Eye (tissue), 1 donor: ENCODE results near the gene TSR1.

Source experiments
- DNase-seq: peaks from one replicate; pipeline ENCODE4 v3.0.0-alpha.2; 2015

The TSR1 gene

GRCh38 chr17:2336215-2336851, at the start of gene TSR1:
TSS of gene TSR1 (minus strand) at chr17:2336457. CDS start at chr17:2336427, 30 bp downstream.
- DNase-seq = peak; percentile 96

GRCh38 chr17:2385240-2386210, 49.3 kb upstream of the TSR1 start:
- DNase-seq = no peak

GRCh38 chr17:2384439-2385127, 48.3 kb upstream of the TSR1 start:
- no peak for DNase-seq

GRCh38 chr17:2383628-2384167, 47.4 kb upstream of the TSR1 start:
- DNase-seq = no peak

GRCh38 chr17:2380950-2381649, 44.8 kb upstream of the TSR1 start:
- no peak for DNase-seq

- DNase-seq = no peak
These were observed 44.1 kb upstream of the TSR1 start for GRCh38 chr17:2380226-2380922.

GRCh38 chr17:2379489-2380225, 43.4 kb upstream of the TSR1 start:
- DNase-seq = no peak

- DNase-seq = no peak
These were observed 42.6 kb upstream of the TSR1 start for GRCh38 chr17:2378905-2379304.

- no peak for DNase-seq
These were observed 41.4 kb upstream of the TSR1 start for GRCh38 chr17:2377659-2378058.

GRCh38 chr17:2376107-2376506, 39.9 kb upstream of the TSR1 start:
- DNase-seq = no peak

GRCh38 chr17:2375406-2375805, 39.1 kb upstream of the TSR1 start:
- no peak for DNase-seq

GRCh38 chr17:2374549-2375285, 38.5 kb upstream of the TSR1 start:
- DNase-seq = no peak

- DNase-seq = no peak
These were observed 36.9 kb upstream of the TSR1 start for GRCh38 chr17:2373179-2373578.

- no peak for DNase-seq
These were observed 36.4 kb upstream of the TSR1 start for GRCh38 chr17:2372681-2373080.

GRCh38 chr17:2372180-2372579, 35.9 kb upstream of the TSR1 start:
- no peak for DNase-seq

GRCh38 chr17:2371183-2372130, 35.2 kb upstream of the TSR1 start:
- DNase-seq = no peak

- DNase-seq = no peak
These were observed 33.9 kb upstream of the TSR1 start for GRCh38 chr17:2370211-2370589.

GRCh38 chr17:2369551-2370210, 33.4 kb upstream of the TSR1 start:
- DNase-seq = no peak

GRCh38 chr17:2369039-2369438, 32.8 kb upstream of the TSR1 start:
- no peak for DNase-seq
